HG03159 (cell line): ENCODE measurements around the gene HPGDS.

Source experiments
- ATAC-seq: cut with Tn5 transposase; IDR thresholded peaks from one replicate; pipeline ENCODE4 v1.9.1; 2021; ENCODE audit warnings: mild to moderate bottlenecking, moderate library complexity; ENCODE audit not compliant: unreplicated experiment

Gene HPGDS

GRCh38 chr4:94262163-94263016 lies 80.2 kb downstream of the HPGDS start:
- no peak for ATAC-seq

- ATAC-seq: no peak
Measured at GRCh38 chr4:94256828-94257227, 85.8 kb downstream of the HPGDS start.

- ATAC-seq: no peak
Measured at GRCh38 chr4:94256144-94256783, 86.4 kb downstream of the HPGDS start.

- no peak for ATAC-seq
Measured at GRCh38 chr4:94253036-94253435, 89.6 kb downstream of the HPGDS start.

- ATAC-seq: no peak
Measured at GRCh38 chr4:94251094-94251493, 91.5 kb downstream of the HPGDS start.
